Measurements from ENCODE around the gene MAP3K13.

DNA sequence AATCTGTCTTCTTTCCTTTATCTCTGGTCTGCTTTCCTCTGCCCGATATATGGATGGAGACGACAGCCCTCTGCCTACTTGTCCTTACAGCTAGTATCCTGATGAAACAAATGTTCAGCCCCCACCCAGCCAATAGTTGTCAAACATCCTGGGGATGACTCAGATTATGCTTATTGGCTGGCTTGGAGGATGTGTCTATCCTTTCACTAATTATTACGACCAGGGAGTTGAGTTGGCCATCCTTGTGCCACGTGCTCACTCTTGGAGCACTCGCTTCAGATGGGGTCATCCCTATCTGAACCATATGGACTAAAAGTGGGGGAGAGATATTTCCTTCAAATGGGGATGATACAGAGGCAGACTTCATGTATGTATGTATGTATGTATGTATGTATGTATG lies 6.4 kb upstream of the MAP3K13 start:
- TF ChIP-seq, protein P1, sequence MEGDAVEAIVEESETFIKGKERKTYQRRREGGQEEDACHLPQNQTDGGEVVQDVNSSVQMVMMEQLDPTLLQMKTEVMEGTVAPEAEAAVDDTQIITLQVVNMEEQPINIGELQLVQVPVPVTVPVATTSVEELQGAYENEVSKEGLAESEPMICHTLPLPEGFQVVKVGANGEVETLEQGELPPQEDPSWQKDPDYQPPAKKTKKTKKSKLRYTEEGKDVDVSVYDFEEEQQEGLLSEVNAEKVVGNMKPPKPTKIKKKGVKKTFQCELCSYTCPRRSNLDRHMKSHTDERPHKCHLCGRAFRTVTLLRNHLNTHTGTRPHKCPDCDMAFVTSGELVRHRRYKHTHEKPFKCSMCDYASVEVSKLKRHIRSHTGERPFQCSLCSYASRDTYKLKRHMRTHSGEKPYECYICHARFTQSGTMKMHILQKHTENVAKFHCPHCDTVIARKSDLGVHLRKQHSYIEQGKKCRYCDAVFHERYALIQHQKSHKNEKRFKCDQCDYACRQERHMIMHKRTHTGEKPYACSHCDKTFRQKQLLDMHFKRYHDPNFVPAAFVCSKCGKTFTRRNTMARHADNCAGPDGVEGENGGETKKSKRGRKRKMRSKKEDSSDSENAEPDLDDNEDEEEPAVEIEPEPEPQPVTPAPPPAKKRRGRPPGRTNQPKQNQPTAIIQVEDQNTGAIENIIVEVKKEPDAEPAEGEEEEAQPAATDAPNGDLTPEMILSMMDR (IDR thresholded peaks at IDR 0.05; ENCODE audit: poor library complexity), result no peak
- no peak for TF ChIP-seq EZH2phosphoT487 (IDR thresholded peaks at IDR 0.05; ENCODE audit: low read depth, severe bottlenecking, unreplicated experiment)
- no peak for TF ChIP-seq EZH2 (IDR thresholded peaks at IDR 0.05; ENCODE audit: borderline replicate concordance)

Data from hepatocyte (in vitro differentiated cells).